Brain microvascular endothelial cell (primary cell): ENCODE data around the gene SMG6.

Experiments used
- DNase-seq: peaks from one replicate; pipeline ENCODE4 v3.0.0-alpha.2; 2020
- H3K27ac ChIP-seq: fragments of 250-450 bp; sonication (Bioruptor Pico); 2 replicates; pipeline ENCODE4 v1.5.1; 2020; ENCODE audit warnings: mild to moderate bottlenecking, moderate library complexity
- H3K27me3 ChIP-seq: fragments of 250-450 bp; sonication (Bioruptor Pico); replicated peaks from 2 replicates; pipeline ENCODE4 v1.5.1; 2020; ENCODE audit warnings: mild to moderate bottlenecking
- H3K36me3 ChIP-seq: fragments of 250-450 bp; sonication (Bioruptor Pico); replicated peaks from 2 replicates; pipeline ENCODE4 v1.5.1; 2020; ENCODE audit warnings: mild to moderate bottlenecking
- H3K4me3 ChIP-seq: 2 replicates; pipeline ENCODE4 v1.5.1; 2011; ENCODE audit warnings: low read depth, mild to moderate bottlenecking, control low read depth, low read length, moderate library complexity
- in situ Hi-C: cut with HindIII; loops from 2 replicates; pipeline ENCODE4 v1.10.0; 2017; ENCODE audit warnings: low sequenced_read_pairs, low pct_ligation_motif_present
- TF ChIP-seq, protein P1 (sequence below): IDR thresholded peaks from 2 replicates; pipeline ENCODE4 v1.5.1; 2011; ENCODE audit warnings: low read depth, mild to moderate bottlenecking, moderate library complexity, low read length, control low read depth, inconsistent platforms; ENCODE audit errors: missing control alignments

SMG6 gene

DNA sequence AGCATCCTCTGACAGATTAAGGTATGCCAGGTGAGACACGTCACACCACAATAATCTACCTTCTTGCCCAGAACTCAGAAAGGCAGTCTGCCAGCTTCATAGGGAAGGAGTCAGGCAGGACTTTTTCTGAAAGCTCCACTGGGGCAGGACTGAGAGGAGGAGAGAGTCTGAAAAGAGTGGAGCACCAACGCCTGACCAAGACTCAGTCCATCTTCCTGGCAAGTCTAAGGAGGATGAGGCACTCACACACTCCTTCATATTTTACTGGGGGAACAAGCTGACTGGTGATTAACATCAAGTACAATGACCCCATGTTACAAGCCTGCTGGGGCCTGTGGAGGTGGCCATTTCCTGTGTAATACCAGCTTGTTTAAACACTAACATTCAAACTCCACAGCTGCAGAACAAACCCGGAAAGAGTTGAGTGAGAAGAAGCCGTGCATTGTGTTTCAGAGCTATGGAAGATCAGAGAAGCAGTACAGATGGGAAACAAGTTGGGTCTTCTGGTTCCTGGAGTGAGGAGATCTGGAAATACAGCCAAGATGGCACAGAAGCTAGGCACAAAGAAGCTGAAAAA is 126.3 kb downstream of the SMG6 start:
- no peaks in the 10 kb centered on the region for H3K27me3 ChIP-seq
- in situ Hi-C loops, result loop anchor here (10.0 kb wide), 1 partner anchor 93 kb away; no protein-coding TSS in a partner anchor
- peaks cover 7% of the 10 kb centered on the region for H3K36me3 ChIP-seq
- DNase-seq, result no peak
- H3K4me3 ChIP-seq, result no peak overlapping the region
- TF ChIP-seq, protein P1, sequence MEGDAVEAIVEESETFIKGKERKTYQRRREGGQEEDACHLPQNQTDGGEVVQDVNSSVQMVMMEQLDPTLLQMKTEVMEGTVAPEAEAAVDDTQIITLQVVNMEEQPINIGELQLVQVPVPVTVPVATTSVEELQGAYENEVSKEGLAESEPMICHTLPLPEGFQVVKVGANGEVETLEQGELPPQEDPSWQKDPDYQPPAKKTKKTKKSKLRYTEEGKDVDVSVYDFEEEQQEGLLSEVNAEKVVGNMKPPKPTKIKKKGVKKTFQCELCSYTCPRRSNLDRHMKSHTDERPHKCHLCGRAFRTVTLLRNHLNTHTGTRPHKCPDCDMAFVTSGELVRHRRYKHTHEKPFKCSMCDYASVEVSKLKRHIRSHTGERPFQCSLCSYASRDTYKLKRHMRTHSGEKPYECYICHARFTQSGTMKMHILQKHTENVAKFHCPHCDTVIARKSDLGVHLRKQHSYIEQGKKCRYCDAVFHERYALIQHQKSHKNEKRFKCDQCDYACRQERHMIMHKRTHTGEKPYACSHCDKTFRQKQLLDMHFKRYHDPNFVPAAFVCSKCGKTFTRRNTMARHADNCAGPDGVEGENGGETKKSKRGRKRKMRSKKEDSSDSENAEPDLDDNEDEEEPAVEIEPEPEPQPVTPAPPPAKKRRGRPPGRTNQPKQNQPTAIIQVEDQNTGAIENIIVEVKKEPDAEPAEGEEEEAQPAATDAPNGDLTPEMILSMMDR, result no peak
- peak overlapping the region; percentile 99 for H3K27ac ChIP-seq

GRCh38 chr17:2176499-2177169 is 127.0 kb downstream of the SMG6 start:
- peaks cover 4% of the 10 kb centered on the region for H3K36me3 ChIP-seq

DNA sequence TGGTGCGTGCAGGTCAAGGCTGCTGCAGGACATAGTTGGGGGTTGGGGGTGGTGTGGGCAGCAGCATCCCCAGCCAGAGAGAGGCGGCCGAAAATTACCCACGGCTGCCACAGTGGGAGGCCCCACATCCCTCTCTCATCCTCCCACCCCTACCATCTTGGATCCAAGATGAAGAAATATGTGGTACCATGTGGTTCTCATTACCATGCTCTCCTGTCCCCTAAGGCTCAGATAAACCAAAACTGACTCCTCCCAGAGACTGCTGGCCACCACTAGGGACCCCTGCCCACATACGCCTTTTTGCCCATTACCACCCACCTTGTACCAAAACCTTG is 128.3 kb downstream of the SMG6 start:
- H3K36me3 ChIP-seq, result peaks cover 6% of the 10 kb centered on the region
- H3K27me3 ChIP-seq, result no peaks in the 10 kb centered on the region
- in situ Hi-C loops, result loop anchor here (10.0 kb wide), 1 partner anchor 90 kb away; no protein-coding TSS in a partner anchor
- H3K27ac ChIP-seq, result peak overlapping the region; percentile 99
- DNase-seq, result no peak
- TF ChIP-seq, protein P1, result no peak
- no peak overlapping the region for H3K4me3 ChIP-seq

More at GRCh38 chr17:2176499-2177169, 127.0 kb downstream of the SMG6 start:
- in situ Hi-C loops, result loop anchor here (10.0 kb wide), 1 partner anchor 92 kb away; no protein-coding TSS in a partner anchor
- Histone ChIP-seq H3K4me3 (no peak overlapping the region), H3K27ac (peak overlapping the region; percentile 99), H3K27me3 (no peaks in the 10 kb centered on the region)
- no peak for DNase-seq
- TF ChIP-seq, protein P1, result no peak

GRCh38 chr17:2174468-2175293 is 128.9 kb downstream of the SMG6 start:
- Histone ChIP-seq H3K36me3 (peaks cover 8% of the 10 kb centered on the region), H3K27ac (peak overlapping the region; percentile 99), H3K27me3 (no peaks in the 10 kb centered on the region), H3K4me3 (no peak overlapping the region)
- TF ChIP-seq, protein P1, result peak; percentile 57
- in situ Hi-C loops, result loop anchor here (10.0 kb wide), 1 partner anchor 90 kb away; no protein-coding TSS in a partner anchor
- DNase-seq, result peak; percentile 99

GRCh38 chr17:2174014-2174413 is 129.6 kb downstream of the SMG6 start:
- peak; percentile 84 for DNase-seq
- Histone ChIP-seq H3K36me3 (peaks cover 13% of the 10 kb centered on the region), H3K27me3 (no peaks in the 10 kb centered on the region), H3K4me3 (no peak overlapping the region), H3K27ac (peak overlapping the region; percentile 99)
- TF ChIP-seq, protein P1, result no peak
- in situ Hi-C loops, result loop anchor here (10.0 kb wide), 1 partner anchor 89 kb away; no protein-coding TSS in a partner anchor
